Measurements from ENCODE around the gene TRIM54.

GRCh38 chr2:27240406-27240805 is 41.8 kb upstream of the TRIM54 start:
- TF ChIP-seq EZH2 (IDR thresholded peaks at IDR 0.05; ENCODE audit: low read length, unreplicated experiment) (no peak), EZH2phosphoT487 (IDR thresholded peaks at IDR 0.05; ENCODE audit: borderline replicate concordance, low read length) (no peak), CTCF (conservative IDR thresholded peaks at IDR 0.05; ENCODE audit: low read depth, low read length) (no peak)

All from PC-3 (cell line).